Astrocyte of the spinal cord (primary cell): ENCODE measurements around the gene AEN.

ENCODE experiments used
- DNase-seq: peaks from one replicate; pipeline ENCODE4 v3.0.0; 2011; ENCODE audit warnings: low read depth, low spot score
- H3K4me3 ChIP-seq: 2 replicates; pipeline ENCODE4 v1.5.1; 2011; ENCODE audit warnings: low read depth, mild to moderate bottlenecking, low read length, moderate library complexity
- in situ Hi-C: cut with HindIII; loops from 2 replicates; pipeline ENCODE4 v1.10.0; 2017; ENCODE audit warnings: low sequenced_read_pairs
- TF ChIP-seq, protein P1 (sequence below): IDR thresholded peaks from 2 replicates; pipeline ENCODE4 v1.5.1; 2012; ENCODE audit warnings: low read depth, mild to moderate bottlenecking, low read length, inconsistent platforms

AEN gene

GRCh38 chr15:88624971-88625490 lies 3.9 kb downstream of the AEN start:
- DNase-seq: no peak
- TF ChIP-seq, protein P1, sequence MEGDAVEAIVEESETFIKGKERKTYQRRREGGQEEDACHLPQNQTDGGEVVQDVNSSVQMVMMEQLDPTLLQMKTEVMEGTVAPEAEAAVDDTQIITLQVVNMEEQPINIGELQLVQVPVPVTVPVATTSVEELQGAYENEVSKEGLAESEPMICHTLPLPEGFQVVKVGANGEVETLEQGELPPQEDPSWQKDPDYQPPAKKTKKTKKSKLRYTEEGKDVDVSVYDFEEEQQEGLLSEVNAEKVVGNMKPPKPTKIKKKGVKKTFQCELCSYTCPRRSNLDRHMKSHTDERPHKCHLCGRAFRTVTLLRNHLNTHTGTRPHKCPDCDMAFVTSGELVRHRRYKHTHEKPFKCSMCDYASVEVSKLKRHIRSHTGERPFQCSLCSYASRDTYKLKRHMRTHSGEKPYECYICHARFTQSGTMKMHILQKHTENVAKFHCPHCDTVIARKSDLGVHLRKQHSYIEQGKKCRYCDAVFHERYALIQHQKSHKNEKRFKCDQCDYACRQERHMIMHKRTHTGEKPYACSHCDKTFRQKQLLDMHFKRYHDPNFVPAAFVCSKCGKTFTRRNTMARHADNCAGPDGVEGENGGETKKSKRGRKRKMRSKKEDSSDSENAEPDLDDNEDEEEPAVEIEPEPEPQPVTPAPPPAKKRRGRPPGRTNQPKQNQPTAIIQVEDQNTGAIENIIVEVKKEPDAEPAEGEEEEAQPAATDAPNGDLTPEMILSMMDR: no peak
- in situ Hi-C loops: no loop called here
- no peak overlapping the region for H3K4me3 ChIP-seq

DNA sequence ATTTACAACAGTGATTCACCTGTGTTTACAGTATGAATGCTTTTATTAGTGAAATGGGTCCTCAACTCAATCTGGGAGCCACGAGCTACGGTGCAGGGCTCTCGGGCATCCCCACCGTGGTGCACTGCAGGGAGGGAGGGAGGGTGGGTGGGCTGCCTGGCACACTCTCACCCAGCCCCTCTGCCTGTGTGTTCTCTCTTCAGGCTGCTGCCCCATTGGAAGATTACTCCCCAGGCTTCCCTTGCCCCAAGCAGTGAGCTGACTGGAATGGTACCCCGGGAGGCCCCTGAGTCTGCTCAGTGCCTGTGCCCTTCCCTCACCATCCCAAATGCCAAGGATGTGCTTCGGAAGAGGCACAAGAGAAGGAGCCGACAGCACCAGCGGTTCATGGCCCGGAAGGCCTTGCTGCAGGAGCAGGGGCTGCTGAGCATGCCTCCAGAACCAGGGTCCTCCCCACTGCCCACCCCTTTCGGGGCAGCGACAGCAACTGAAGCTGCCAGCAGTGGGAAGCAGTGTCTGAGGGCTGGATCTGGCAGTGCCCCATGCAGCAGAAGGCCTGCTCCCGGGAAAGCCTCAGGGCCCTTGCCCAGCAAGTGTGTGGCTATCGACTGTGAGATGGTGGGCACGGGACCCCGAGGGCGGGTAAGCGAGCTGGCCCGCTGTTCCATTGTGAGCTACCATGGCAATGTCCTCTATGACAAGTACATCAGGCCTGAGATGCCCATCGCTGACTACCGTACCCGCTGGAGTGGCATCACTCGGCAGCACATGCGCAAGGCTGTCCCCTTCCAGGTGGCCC lies 5.0 kb downstream of the AEN start:
- TF ChIP-seq, protein P1: no peak
- H3K4me3 ChIP-seq: no peak overlapping the region
- DNase-seq: no peak
- in situ Hi-C loops: no loop called here

DNA sequence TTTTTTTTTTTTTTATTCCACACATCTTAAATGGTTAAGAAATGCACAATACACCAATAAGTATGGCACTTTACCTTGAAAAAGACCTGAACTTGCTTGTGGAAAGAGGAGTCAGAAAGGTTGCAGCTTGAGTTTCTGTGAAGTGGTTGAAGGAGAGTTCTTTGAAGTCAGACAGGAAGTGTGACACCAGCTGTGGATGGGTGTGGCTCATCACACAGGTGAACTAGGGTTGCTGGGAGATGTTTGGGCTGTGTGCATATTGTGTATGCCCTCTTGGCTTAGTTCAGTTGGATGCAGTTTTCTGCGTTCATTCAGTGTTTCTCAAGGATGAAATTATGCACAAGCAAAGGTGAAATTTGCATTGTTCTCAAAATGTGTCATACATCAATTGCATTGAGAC lies 6.3 kb downstream of the AEN start:
- in situ Hi-C loops: no loop called here
- DNase-seq: no peak
- TF ChIP-seq, protein P1: no peak
- H3K4me3 ChIP-seq: no peak overlapping the region

GRCh38 chr15:88628018-88628654 lies 7.0 kb downstream of the AEN start:
- TF ChIP-seq, protein P1: no peak
- no peak overlapping the region for H3K4me3 ChIP-seq
- no peak for DNase-seq
- in situ Hi-C loops: no loop called here

- H3K4me3 ChIP-seq: no peak overlapping the region
- DNase-seq: no peak
- in situ Hi-C loops: no loop called here
These were observed 7.9 kb downstream of the AEN start for GRCh38 chr15:88629071-88629470.

GRCh38 chr15:88630141-88630721 lies 9.1 kb downstream of the AEN start:
- DNase-seq: no peak
- in situ Hi-C loops: no loop called here
- TF ChIP-seq, protein P1: no peak
- no peak overlapping the region for H3K4me3 ChIP-seq

More at GRCh38 chr15:88629071-88629470, 7.9 kb downstream of the AEN start:
- TF ChIP-seq, protein P1: no peak
